ENCODE data around the gene TUFT1.

DNA sequence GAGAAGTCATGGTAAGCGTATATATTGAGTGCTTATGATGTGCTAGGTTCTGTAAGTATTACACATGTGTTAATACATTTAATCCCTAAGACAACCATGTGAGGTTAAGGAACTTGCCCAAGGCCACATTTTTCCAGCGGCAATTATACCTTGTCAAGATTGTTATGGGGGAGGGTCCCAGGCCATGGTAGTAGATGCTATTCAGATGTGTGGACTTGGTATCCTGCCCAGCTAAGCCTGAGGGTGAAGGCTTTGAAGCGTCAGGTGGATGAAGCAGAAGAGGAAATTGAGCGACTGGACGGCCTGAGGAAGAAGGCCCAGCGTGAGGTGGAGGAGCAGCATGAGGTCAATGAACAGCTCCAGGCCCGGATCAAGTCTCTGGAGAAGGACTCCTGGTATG, 3.6 kb upstream of the TUFT1 start:
- TF ChIP-seq, protein P1, sequence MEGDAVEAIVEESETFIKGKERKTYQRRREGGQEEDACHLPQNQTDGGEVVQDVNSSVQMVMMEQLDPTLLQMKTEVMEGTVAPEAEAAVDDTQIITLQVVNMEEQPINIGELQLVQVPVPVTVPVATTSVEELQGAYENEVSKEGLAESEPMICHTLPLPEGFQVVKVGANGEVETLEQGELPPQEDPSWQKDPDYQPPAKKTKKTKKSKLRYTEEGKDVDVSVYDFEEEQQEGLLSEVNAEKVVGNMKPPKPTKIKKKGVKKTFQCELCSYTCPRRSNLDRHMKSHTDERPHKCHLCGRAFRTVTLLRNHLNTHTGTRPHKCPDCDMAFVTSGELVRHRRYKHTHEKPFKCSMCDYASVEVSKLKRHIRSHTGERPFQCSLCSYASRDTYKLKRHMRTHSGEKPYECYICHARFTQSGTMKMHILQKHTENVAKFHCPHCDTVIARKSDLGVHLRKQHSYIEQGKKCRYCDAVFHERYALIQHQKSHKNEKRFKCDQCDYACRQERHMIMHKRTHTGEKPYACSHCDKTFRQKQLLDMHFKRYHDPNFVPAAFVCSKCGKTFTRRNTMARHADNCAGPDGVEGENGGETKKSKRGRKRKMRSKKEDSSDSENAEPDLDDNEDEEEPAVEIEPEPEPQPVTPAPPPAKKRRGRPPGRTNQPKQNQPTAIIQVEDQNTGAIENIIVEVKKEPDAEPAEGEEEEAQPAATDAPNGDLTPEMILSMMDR (IDR thresholded peaks at IDR 0.05) = no peak
- TF ChIP-seq POLR2AphosphoS5 (IDR thresholded peaks at IDR 0.05) (no peak), POLR2A (IDR thresholded peaks at IDR 0.05) (no peak)
